HepG2 (cell line): ENCODE results near the gene REPIN1. TPM values are rescaled to one million over a fixed set of nuclear protein-coding genes. Genes with fewer than 3 reads are reported as not detected.

Experiments used
- ARNT ChIP-seq: fragments of 450-650 bp; IDR thresholded peaks from 2 replicates; pipeline ENCODE4 v1.6.1; 2017
- CHCHD3 ChIP-seq: sonication (generic); formaldehyde crosslinking; IDR thresholded peaks from 2 replicates; pipeline ENCODE4 v1.8.0; 2022; ENCODE audit warnings: mild to moderate bottlenecking, missing genetic modification reagents, moderate library complexity
- FLYWCH1 ChIP-seq: sonication (generic); formaldehyde crosslinking; IDR thresholded peaks from 2 replicates; pipeline ENCODE4 v1.8.1; 2023; ENCODE audit warnings: mild to moderate bottlenecking, missing genetic modification reagents
- HMG20A ChIP-seq: IDR thresholded peaks from 2 replicates; pipeline ENCODE4 v1.6.1; 2016; ENCODE audit warnings: borderline replicate concordance
- KMT2B ChIP-seq: IDR thresholded peaks from 2 replicates; pipeline ENCODE4 v1.6.1; 2016; ENCODE audit warnings: missing genetic modification reagents, missing compliant biosample characterization
- NRL ChIP-seq: sonication (generic); formaldehyde crosslinking; IDR thresholded peaks from 2 replicates; pipeline ENCODE4 v1.5.0; 2020; ENCODE audit warnings: missing genetic modification reagents, mild to moderate bottlenecking, moderate library complexity, borderline replicate concordance
- SOX13 ChIP-seq, 3 experiments: fragments of 450-650 bp in 1 of 3; sonication (generic) in 1 of 3; formaldehyde crosslinking in 1 of 3; IDR thresholded peaks in 2 of 3; conservative IDR thresholded peaks in 1 of 3; 2 replicates each; pipeline versions ENCODE4 v1.5.0 to v1.6.1; 2016 to 2020; ENCODE audit warnings: antibody characterized with exemption in 1 of 3, mild to moderate bottlenecking in 1 of 3, missing compliant biosample characterization in 1 of 3, missing genetic modification reagents in 1 of 3, moderate library complexity in 1 of 3
- SOX5 ChIP-seq: IDR thresholded peaks from 2 replicates; pipeline ENCODE4 v1.6.1; 2016; ENCODE audit warnings: borderline replicate concordance
- ZBTB21 ChIP-seq: sonication (generic); formaldehyde crosslinking; IDR thresholded peaks from 2 replicates; pipeline ENCODE4 v1.4.0; 2020; ENCODE audit warnings: missing genetic modification reagents
- ZFYVE20 ChIP-seq: sonication (generic); formaldehyde crosslinking; IDR thresholded peaks from 2 replicates; pipeline ENCODE4 v1.8.0; 2023; ENCODE audit warnings: low read depth, mild to moderate bottlenecking, moderate library complexity, missing genetic modification reagents, borderline replicate concordance
- ZNF335 ChIP-seq: sonication (generic); formaldehyde crosslinking; IDR thresholded peaks from 2 replicates; pipeline ENCODE4 v1.4.0; 2020; ENCODE audit warnings: missing genetic modification reagents
- ZNF841 ChIP-seq: sonication (generic); formaldehyde crosslinking; IDR thresholded peaks from 2 replicates; pipeline ENCODE4 v1.8.1; 2023; ENCODE audit warnings: missing genetic modification reagents, borderline replicate concordance
- polyA plus RNA-seq, 8 experiments: library from polyadenylated mRNA; depleted of rRNA in 3 of 8; stranded (reverse) in 7 of 8; unstranded in 1 of 8; fragments of >200 nt; fragmentation: Illumina TruSeq in 4 of 8; extraction: Trizol in 4 of 8; gene quantifications; 2 replicates each; pipeline versions ENCODE4 v1.2.1 to v1.2.3, GENCODE V29; 2011 to 2016; ENCODE audit warnings: low read depth in 4 of 8, missing spikeins in 1 of 8, mixed read lengths in 1 of 8; ENCODE audit not compliant: insufficient read depth in 1 of 8
- total RNA-seq, 5 experiments: library from RNA; depleted of rRNA; stranded (reverse); fragments of >200 nt; fragmentation: Illumina TruSeq; extraction: Trizol; gene quantifications; 2 replicates each; pipeline ENCODE4 v1.2.3, GENCODE V29; 2016; ENCODE audit warnings: low read depth in 1 of 5
- TF ChIP-seq, protein P1 (sequence below): sonication (generic); formaldehyde crosslinking; IDR thresholded peaks from 2 replicates; pipeline ENCODE4 v1.4.0; 2020; ENCODE audit warnings: mild to moderate bottlenecking, missing genetic modification reagents
- TF ChIP-seq, protein P2 (sequence below): sonication (generic); formaldehyde crosslinking; IDR thresholded peaks from 2 replicates; pipeline ENCODE4 v1.9.0; 2021; ENCODE audit warnings: missing genetic modification reagents, borderline replicate concordance
- TF ChIP-seq, protein P3 (sequence below): sonication (generic); formaldehyde crosslinking; IDR thresholded peaks from 2 replicates; pipeline ENCODE4 v1.4.0; 2020; ENCODE audit warnings: mild to moderate bottlenecking, missing genetic modification reagents

REPIN1 gene
- total and polyA plus RNA-seq, 2 of the 13 experiments (the other 11 are each of a cell fraction or from before 2014, with no cell fraction given) = 69.9 to 108 TPM

DNA sequence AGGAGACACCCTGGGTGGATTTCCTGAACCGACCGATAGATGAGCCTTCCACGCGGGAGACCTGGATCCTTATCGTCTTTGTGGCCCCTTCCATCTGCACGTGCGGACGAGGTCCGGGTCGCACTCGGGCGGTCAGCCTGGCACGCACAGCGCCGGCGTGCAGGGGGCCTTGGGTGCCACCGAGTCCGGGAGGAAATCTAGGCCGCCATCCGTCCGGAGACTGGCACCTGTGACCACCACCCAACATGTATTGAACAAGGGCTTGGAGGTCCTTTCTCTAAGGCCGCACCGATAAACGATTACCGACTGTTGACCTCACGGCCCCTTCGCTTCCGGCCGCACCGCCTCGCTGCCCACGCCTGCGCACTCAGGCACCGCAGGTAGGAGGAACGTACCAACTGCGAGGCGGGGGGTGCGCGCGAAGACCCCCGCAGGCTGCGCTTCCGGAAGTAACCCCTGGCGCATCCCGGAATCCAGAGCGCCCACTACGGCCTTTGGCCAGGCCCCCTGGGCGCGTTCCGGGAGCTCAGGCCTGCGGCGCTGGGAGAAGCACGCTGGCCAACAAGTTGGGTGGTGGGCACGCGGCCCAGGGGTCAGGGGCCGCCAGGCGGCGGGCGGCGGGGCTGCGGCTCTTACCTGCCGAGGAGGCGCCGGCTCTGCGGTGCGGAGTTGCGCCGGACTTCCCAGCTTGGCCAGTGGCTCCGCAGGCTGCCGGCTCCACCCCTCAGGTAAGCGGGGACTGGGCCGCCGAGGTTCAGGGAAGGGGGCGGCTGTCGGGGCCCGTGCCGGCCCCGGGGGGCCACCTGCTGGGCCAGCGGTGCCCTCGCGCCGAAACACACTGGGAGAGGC, 45.6 kb upstream of the REPIN1 start, which contains the start of the genes ACTR3C and LRRC61 (continued):
- TF ChIP-seq ZNF841 (CRISPR knock-in tag) (0 out of 2 replicates have a peak, but pooled peaks have one; percentile 48), SOX5 (CRISPR knock-in tag) (peak; percentile 16; the same call in 1 of the 2 replicates), SOX13 (IDR thresholded peaks at IDR 0.05) (no peak), SOX13 (CRISPR knock-in tag; conservative IDR thresholded peaks at IDR 0.05 in 1 of 2, IDR thresholded peaks at IDR 0.05 in 1 of 2) (peak in 1 of 2 experiments; percentile 63; a peak in 1 of 4 replicates), FLYWCH1 (no peak; the same call in 1 of the 2 replicates), ZBTB21 (CRISPR knock-in tag) (0 out of 2 replicates have a peak, but pooled peaks have one; percentile 27), HMG20A (no peak), KMT2B (CRISPR knock-in tag) (peak; percentile 89), CHCHD3 (peak; percentile 92; the same call in 1 of the 2 replicates), ZFYVE20 (CRISPR knock-in tag) (peak; percentile 80), ARNT (no peak), ZNF335 (CRISPR knock-in tag) (no peak), NRL (CRISPR knock-in tag) (peak; percentile 93)
- TF ChIP-seq, protein P1, sequence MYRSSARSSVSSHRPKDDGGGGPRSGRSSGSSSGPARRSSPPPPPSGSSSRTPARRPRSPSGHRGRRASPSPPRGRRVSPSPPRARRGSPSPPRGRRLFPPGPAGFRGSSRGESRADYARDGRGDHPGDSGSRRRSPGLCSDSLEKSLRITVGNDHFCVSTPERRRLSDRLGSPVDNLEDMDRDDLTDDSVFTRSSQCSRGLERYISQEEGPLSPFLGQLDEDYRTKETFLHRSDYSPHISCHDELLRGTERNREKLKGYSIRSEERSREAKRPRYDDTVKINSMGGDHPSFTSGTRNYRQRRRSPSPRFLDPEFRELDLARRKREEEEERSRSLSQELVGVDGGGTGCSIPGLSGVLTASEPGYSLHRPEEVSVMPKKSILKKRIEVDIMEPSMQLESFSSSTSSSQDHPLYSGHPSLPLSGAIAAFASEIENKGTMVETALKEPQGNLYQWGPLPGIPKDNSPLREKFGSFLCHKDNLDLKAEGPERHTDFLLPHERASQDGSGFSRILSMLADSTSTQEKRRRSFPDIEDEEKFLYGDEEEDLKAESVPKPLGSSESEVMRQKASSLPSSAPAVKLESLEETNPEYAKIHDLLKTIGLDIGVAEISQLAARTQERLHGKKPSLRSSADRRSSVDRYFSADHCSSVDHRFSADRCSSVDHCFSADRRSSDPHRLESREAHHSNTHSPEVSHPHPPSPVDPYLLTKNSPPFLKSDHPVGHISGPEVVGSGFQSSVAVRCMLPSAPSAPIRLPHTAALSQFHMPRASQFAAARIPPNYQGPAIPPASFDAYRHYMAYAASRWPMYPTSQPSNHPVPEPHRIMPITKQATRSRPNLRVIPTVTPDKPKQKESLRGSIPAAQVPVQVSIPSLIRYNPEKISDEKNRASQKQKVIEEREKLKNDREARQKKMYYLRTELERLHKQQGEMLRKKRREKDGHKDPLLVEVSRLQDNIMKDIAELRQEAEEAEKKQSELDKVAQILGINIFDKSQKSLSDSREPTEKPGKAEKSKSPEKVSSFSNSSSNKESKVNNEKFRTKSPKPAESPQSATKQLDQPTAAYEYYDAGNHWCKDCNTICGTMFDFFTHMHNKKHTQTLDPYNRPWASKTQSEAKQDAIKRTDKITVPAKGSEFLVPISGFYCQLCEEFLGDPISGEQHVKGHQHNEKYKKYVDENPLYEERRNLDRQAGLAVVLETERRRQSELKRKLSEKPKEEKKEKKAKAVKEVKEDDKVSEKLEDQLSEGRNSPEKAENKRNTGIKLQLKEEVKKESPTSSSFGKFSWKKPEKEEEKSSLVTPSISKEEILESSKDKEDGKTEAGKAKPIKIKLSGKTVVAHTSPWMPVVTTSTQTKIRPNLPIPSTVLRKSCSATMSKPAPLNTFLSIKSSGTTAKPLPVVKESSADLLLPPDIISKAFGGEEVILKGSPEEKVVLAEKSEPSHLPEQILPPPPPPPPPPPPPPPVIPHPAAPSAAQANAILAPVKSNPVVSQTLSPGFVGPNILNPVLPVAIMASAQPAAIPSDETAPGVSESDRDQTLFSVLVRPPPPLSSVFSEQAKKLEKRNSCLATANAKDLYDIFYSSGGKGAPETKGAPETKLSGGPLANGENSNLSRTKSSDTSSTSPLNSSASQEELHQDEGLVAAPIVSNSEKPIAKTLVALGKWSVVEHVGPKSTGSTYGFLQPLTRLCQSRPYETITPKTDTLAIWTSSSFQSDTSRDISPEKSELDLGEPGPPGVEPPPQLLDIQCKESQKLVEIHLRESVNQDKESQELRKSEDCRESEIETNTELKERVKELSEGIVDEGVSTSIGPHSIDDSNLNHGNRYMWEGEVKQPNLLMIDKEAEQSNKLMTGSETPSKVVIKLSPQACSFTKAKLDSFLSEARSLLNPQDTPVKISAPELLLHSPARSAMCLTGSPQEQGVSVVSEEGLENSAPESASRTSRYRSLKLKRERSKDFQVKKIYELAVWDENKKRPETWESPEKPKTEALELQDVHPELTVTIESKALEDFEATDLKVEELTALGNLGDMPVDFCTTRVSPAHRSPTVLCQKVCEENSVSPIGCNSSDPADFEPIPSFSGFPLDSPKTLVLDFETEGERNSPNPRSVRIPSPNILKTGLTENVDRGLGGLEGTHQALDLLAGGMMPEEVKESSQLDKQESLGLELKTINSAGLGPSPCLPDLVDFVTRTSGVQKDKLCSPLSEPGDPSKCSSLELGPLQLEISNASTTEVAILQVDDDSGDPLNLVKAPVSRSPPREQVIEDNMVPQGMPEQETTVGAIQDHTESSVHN = peak; percentile 69; the same call in 1 of the 2 replicates
- TF ChIP-seq, protein P2, sequence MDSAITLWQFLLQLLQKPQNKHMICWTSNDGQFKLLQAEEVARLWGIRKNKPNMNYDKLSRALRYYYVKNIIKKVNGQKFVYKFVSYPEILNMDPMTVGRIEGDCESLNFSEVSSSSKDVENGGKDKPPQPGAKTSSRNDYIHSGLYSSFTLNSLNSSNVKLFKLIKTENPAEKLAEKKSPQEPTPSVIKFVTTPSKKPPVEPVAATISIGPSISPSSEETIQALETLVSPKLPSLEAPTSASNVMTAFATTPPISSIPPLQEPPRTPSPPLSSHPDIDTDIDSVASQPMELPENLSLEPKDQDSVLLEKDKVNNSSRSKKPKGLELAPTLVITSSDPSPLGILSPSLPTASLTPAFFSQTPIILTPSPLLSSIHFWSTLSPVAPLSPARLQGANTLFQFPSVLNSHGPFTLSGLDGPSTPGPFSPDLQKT = peak; percentile 83; the same call in 1 of the 2 replicates
- TF ChIP-seq, protein P3, sequence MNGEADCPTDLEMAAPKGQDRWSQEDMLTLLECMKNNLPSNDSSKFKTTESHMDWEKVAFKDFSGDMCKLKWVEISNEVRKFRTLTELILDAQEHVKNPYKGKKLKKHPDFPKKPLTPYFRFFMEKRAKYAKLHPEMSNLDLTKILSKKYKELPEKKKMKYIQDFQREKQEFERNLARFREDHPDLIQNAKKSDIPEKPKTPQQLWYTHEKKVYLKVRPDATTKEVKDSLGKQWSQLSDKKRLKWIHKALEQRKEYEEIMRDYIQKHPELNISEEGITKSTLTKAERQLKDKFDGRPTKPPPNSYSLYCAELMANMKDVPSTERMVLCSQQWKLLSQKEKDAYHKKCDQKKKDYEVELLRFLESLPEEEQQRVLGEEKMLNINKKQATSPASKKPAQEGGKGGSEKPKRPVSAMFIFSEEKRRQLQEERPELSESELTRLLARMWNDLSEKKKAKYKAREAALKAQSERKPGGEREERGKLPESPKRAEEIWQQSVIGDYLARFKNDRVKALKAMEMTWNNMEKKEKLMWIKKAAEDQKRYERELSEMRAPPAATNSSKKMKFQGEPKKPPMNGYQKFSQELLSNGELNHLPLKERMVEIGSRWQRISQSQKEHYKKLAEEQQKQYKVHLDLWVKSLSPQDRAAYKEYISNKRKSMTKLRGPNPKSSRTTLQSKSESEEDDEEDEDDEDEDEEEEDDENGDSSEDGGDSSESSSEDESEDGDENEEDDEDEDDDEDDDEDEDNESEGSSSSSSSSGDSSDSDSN (CRISPR knock-in tag) = peak; percentile 90
